ENCODE measurements around the gene PABPN1L. TPM values are rescaled to one million over a fixed set of nuclear protein-coding genes. Genes with fewer than 3 reads are reported as not detected.

The PABPN1L gene
- total and polyA plus RNA-seq, 4 donors = 0.41 to 0.66 TPM; not detected in 2

GRCh38 chr16:88910284-88911135, 44.0 kb upstream of the PABPN1L start:
- no peaks in the 10 kb centered on the region for H3K9me3 ChIP-seq (ENCODE audit: control insufficient read depth, insufficient read depth, low read length)
- H3K36me3 ChIP-seq (ENCODE audit: control insufficient read depth, insufficient read depth, low read length) = peaks cover 20% of the 10 kb centered on the region
- H3K4me1 ChIP-seq (ENCODE audit: control insufficient read depth, insufficient read depth, low read length) = peaks cover 43% of the 10 kb centered on the region
- peak in 1 of 6 donors; percentile 22 for DNase-seq (ENCODE audit: low read depth in 4 of 6, low spot score in 6 of 6)
- H3K27ac ChIP-seq (ENCODE audit: low read depth, low read length) = no peak overlapping the region
- no peak overlapping the region for H3K4me3 ChIP-seq (ENCODE audit: low read depth, low read length)
- H3K27me3 ChIP-seq (ENCODE audit: control insufficient read depth, insufficient read depth, low read length) = no peaks in the 10 kb centered on the region
- 56% methylated on average over 25 of the region's 26 CpGs for WGBS (ENCODE audit: insufficient coverage)

DNA sequence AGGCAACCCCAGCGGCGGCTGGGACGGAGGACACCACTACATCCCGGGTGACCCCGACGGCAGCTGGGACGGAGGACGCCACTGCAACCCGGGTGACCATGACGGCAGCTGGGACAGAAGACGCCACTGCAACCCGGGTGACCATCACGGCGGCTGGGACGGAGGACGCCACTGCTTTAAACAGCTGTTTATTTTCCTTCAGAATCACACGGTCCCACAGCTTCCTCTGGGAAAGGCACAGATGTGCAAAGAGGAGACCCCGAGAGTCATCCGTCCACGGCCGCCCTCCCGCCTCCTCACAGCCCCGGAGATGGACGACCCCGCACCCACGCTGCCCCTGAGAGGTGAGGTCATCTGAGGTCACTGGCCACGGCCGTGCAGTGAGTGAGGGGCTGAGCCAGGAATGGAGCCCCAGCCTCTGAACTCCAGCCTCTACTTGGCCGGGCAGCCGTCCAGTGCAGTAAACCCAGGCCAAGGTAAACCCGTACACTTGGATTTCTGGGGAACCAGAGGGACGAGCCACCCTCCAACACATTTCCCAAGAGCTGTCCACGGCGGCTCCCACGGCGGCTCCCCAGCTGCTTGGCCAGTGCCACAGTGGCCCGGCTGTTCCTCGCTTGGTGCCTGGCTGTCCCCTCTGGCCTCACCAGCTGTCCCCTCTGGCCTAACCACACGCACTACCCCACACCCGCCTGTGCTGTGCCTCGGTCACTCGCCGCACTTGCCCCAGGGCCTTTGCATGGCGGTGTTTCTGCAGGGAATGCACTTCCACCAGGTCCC, 43.2 kb upstream of the PABPN1L start:
- Histone ChIP-seq H3K4me1 (ENCODE audit: control insufficient read depth, insufficient read depth, low read length) (peaks cover 41% of the 10 kb centered on the region), H3K27ac (ENCODE audit: low read depth, low read length) (no peak overlapping the region), H3K27me3 (ENCODE audit: control insufficient read depth, insufficient read depth, low read length) (no peaks in the 10 kb centered on the region), H3K9me3 (ENCODE audit: control insufficient read depth, insufficient read depth, low read length) (no peaks in the 10 kb centered on the region), H3K36me3 (ENCODE audit: control insufficient read depth, insufficient read depth, low read length) (peaks cover 24% of the 10 kb centered on the region), H3K4me3 (ENCODE audit: low read depth, low read length) (no peak overlapping the region)
- DNase-seq (ENCODE audit: low read depth in 4 of 6, low spot score in 6 of 6) = peak in 1 of 6 donors; percentile 44
- WGBS (ENCODE audit: insufficient coverage) = 71% methylated on average over 42 of the region's 44 CpGs

- no peak for DNase-seq (ENCODE audit: low read depth in 4 of 6, low spot score in 6 of 6)
- Histone ChIP-seq H3K9me3 (ENCODE audit: control insufficient read depth, insufficient read depth, low read length) (no peaks in the 10 kb centered on the region), H3K4me3 (ENCODE audit: low read depth, low read length) (no peak overlapping the region), H3K4me1 (ENCODE audit: control insufficient read depth, insufficient read depth, low read length) (peaks cover 38% of the 10 kb centered on the region), H3K27ac (ENCODE audit: low read depth, low read length) (no peak overlapping the region), H3K27me3 (ENCODE audit: control insufficient read depth, insufficient read depth, low read length) (no peaks in the 10 kb centered on the region), H3K36me3 (ENCODE audit: control insufficient read depth, insufficient read depth, low read length) (peaks cover 25% of the 10 kb centered on the region)
- WGBS (ENCODE audit: insufficient coverage) = 84% methylated on average over 17 of the region's 17 CpGs
Observed at GRCh38 chr16:88908307-88908706, 41.8 kb upstream of the PABPN1L start.

GRCh38 chr16:88907768-88908167, 41.3 kb upstream of the PABPN1L start:
- Histone ChIP-seq H3K27me3 (ENCODE audit: control insufficient read depth, insufficient read depth, low read length) (no peaks in the 10 kb centered on the region), H3K27ac (ENCODE audit: low read depth, low read length) (no peak overlapping the region), H3K4me1 (ENCODE audit: control insufficient read depth, insufficient read depth, low read length) (peaks cover 36% of the 10 kb centered on the region), H3K4me3 (ENCODE audit: low read depth, low read length) (no peak overlapping the region), H3K9me3 (ENCODE audit: control insufficient read depth, insufficient read depth, low read length) (no peaks in the 10 kb centered on the region), H3K36me3 (ENCODE audit: control insufficient read depth, insufficient read depth, low read length) (peaks cover 27% of the 10 kb centered on the region)
- no peak for DNase-seq (ENCODE audit: low read depth in 4 of 6, low spot score in 6 of 6)
- 88% methylated on average over 4 of the region's 4 CpGs for WGBS (ENCODE audit: insufficient coverage)

DNA sequence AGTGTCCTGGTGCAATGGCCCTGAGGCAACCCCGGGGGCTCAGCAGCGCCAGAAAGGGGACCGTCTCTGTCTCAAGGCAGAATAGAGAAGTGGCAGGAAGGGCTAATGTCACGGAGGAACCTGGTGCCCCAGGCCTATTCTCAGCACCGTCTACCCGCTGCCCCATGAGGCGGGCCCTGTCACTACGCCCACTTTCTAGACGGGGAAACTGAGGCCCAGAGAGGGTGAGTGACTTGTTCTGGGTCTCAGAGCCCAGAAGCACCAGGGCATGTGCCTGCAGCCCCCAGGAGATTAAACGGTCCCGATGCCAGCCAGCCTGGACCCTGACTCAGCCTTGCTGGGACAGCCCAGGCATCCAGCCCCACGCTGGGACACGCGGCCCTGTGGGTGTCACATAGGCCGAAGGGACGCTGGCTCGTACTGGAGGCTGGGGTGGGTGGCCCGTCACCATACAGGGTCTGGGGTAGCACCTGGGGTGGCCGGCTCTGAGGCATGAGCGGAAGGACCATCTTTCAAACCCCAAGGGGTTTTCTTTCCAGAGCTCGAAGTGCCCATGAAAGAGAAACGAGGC, 40.2 kb upstream of the PABPN1L start:
- H3K9me3 ChIP-seq (ENCODE audit: control insufficient read depth, insufficient read depth, low read length) = no peaks in the 10 kb centered on the region
- H3K36me3 ChIP-seq (ENCODE audit: control insufficient read depth, insufficient read depth, low read length) = peaks cover 32% of the 10 kb centered on the region
- H3K27ac ChIP-seq (ENCODE audit: low read depth, low read length) = no peak overlapping the region
- no peaks in the 10 kb centered on the region for H3K27me3 ChIP-seq (ENCODE audit: control insufficient read depth, insufficient read depth, low read length)
- WGBS (ENCODE audit: insufficient coverage) = 88% methylated on average over 21 of the region's 22 CpGs
- H3K4me1 ChIP-seq (ENCODE audit: control insufficient read depth, insufficient read depth, low read length) = peaks cover 33% of the 10 kb centered on the region
- DNase-seq (ENCODE audit: low read depth in 4 of 6, low spot score in 6 of 6) = no peak
- H3K4me3 ChIP-seq (ENCODE audit: low read depth, low read length) = no peak overlapping the region

GRCh38 chr16:88906020-88906419, 39.6 kb upstream of the PABPN1L start:
- Histone ChIP-seq H3K36me3 (ENCODE audit: control insufficient read depth, insufficient read depth, low read length) (peaks cover 38% of the 10 kb centered on the region), H3K4me1 (ENCODE audit: control insufficient read depth, insufficient read depth, low read length) (peaks cover 27% of the 10 kb centered on the region), H3K27ac (ENCODE audit: low read depth, low read length) (no peak overlapping the region), H3K27me3 (ENCODE audit: control insufficient read depth, insufficient read depth, low read length) (no peaks in the 10 kb centered on the region), H3K9me3 (ENCODE audit: control insufficient read depth, insufficient read depth, low read length) (no peaks in the 10 kb centered on the region), H3K4me3 (ENCODE audit: low read depth, low read length) (no peak overlapping the region)
- WGBS (ENCODE audit: insufficient coverage) = 74% methylated on average over 16 of the region's 16 CpGs
- no peak for DNase-seq (ENCODE audit: low read depth in 4 of 6, low spot score in 6 of 6)

DNA sequence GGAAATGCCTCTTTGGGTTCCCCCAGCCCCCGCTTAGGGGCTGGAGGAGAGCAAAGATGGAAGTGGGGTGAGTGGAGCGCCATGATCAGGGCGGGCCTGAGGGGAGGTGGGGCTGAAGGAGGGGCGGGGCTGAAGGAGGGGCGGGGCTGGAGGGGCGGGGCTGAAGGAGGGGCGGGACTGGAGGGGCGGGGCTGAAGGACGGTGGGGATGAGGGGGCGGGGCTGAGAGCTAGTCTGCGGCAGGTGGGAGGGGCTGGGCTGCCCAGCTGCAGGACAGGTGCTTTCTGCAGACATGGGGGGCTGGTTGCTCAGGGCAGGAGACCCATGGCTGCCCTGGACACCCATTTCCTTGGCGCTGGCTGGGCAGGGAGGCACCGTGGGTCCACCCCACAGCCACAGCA, 39.1 kb upstream of the PABPN1L start:
- H3K27ac ChIP-seq (ENCODE audit: low read depth, low read length) = no peak overlapping the region
- peaks cover 23% of the 10 kb centered on the region for H3K4me1 ChIP-seq (ENCODE audit: control insufficient read depth, insufficient read depth, low read length)
- 23% methylated on average over 6 of the region's 13 CpGs for WGBS (ENCODE audit: insufficient coverage)

DNA sequence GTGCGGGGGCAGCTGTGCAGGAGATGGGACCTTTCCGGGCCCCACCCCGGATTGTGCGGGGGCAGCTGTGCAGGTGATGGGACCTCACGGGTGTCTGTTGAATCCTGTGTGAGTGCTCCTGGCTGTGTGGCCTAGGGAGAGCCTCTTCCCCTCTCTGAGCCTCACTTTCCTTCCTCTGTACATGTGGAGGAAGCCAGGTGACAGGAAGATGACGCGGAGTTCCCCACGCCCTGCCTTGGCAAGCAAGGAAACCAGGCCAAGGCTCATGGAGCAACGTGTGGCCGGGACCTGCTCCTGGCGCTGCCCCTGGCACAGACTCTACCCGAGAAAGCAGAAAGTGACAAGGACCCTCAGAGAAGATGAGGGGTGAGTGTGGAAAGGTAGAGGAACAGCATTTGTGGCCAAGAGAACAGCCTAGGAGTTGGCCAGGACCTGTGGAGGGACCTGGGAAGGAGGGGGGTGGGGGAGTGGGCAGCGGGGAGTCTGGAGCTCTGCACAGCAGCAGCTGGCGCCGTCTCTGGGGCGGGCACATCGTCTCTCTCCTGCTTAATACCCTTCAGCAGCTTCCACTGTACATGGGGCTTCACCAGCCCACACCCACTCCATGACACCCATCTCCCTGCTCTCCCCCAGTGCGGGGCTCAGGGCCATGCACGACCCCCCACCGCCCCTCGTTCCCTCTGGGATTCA, 38.4 kb upstream of the PABPN1L start:
- peaks cover 19% of the 10 kb centered on the region for H3K4me1 ChIP-seq (ENCODE audit: control insufficient read depth, insufficient read depth, low read length)
- H3K27ac ChIP-seq (ENCODE audit: low read depth, low read length) = no peak overlapping the region
- no peak overlapping the region for H3K4me3 ChIP-seq (ENCODE audit: low read depth, low read length)
- H3K27me3 ChIP-seq (ENCODE audit: control insufficient read depth, insufficient read depth, low read length) = no peaks in the 10 kb centered on the region
- no peak for DNase-seq (ENCODE audit: low read depth in 4 of 6, low spot score in 6 of 6)
- H3K9me3 ChIP-seq (ENCODE audit: control insufficient read depth, insufficient read depth, low read length) = no peaks in the 10 kb centered on the region
- WGBS (ENCODE audit: insufficient coverage) = 87% methylated on average over 9 of the region's 21 CpGs
- H3K36me3 ChIP-seq (ENCODE audit: control insufficient read depth, insufficient read depth, low read length) = peaks cover 46% of the 10 kb centered on the region

More for the DNA sequence above, 39.1 kb upstream of the PABPN1L start:
- H3K9me3 ChIP-seq (ENCODE audit: control insufficient read depth, insufficient read depth, low read length) = no peaks in the 10 kb centered on the region
- H3K27me3 ChIP-seq (ENCODE audit: control insufficient read depth, insufficient read depth, low read length) = no peaks in the 10 kb centered on the region
- peaks cover 43% of the 10 kb centered on the region for H3K36me3 ChIP-seq (ENCODE audit: control insufficient read depth, insufficient read depth, low read length)
- DNase-seq (ENCODE audit: low read depth in 4 of 6, low spot score in 6 of 6) = no peak
- H3K4me3 ChIP-seq (ENCODE audit: low read depth, low read length) = no peak overlapping the region

- Histone ChIP-seq H3K4me1 (ENCODE audit: control insufficient read depth, insufficient read depth, low read length) (peaks cover 16% of the 10 kb centered on the region), H3K27ac (ENCODE audit: low read depth, low read length) (no peak overlapping the region), H3K36me3 (ENCODE audit: control insufficient read depth, insufficient read depth, low read length) (peaks cover 52% of the 10 kb centered on the region), H3K4me3 (ENCODE audit: low read depth, low read length) (no peak overlapping the region), H3K9me3 (ENCODE audit: control insufficient read depth, insufficient read depth, low read length) (no peaks in the 10 kb centered on the region), H3K27me3 (ENCODE audit: control insufficient read depth, insufficient read depth, low read length) (no peaks in the 10 kb centered on the region)
- WGBS (ENCODE audit: insufficient coverage) = 44% methylated on average over 7 of the region's 14 CpGs
- no peak for DNase-seq (ENCODE audit: low read depth in 4 of 6, low spot score in 6 of 6)
Observed at GRCh38 chr16:88903267-88903666, 36.8 kb upstream of the PABPN1L start.
